GM12891 (cell line): ENCODE results near the gene FADS1.

Experiments
- DNase-seq: peaks from one replicate; pipeline ENCODE4 v3.0.0; 2011; ENCODE audit warnings: low spot score; ENCODE audit not compliant: insufficient read length
- FAIRE-seq: peaks from 2 replicates; lab custom pipeline; 2011; peaks lifted over from hg19 to GRCh38; lab: Jason Lieb, UNC
- PAX5 ChIP-seq: IDR thresholded peaks from 2 replicates; pipeline ENCODE4 v1.6.1; 2011; ENCODE audit warnings: low read length, moderate library complexity, mild to moderate bottlenecking; ENCODE audit not compliant: insufficient read depth, severe bottlenecking
- POLR2A ChIP-seq: IDR thresholded peaks from 2 replicates; pipeline ENCODE4 v1.6.1; 2011; ENCODE audit warnings: low read depth, low read length, control low read depth
- POLR2AphosphoS5 ChIP-seq: IDR thresholded peaks from 2 replicates; pipeline ENCODE4 v1.6.1; 2011; ENCODE audit warnings: low read depth, low read length, control low read depth
- POU2F2 ChIP-seq: IDR thresholded peaks from 2 replicates; pipeline ENCODE4 v1.6.1; 2011; ENCODE audit warnings: low read depth, mild to moderate bottlenecking, control low read depth, low read length, moderate library complexity
- SPI1 ChIP-seq: IDR thresholded peaks from 2 replicates; pipeline ENCODE4 v1.6.1; 2011; ENCODE audit warnings: low read depth, low read length, control low read depth
- TAF1 ChIP-seq: IDR thresholded peaks from 2 replicates; pipeline ENCODE4 v1.6.1; 2011; ENCODE audit warnings: low read depth, low read length, control low read depth

The FADS1 gene

GRCh38 chr11:61855939-61856680 lies 39.3 kb upstream of the FADS1 start:
- no peak for FAIRE-seq
- TF ChIP-seq TAF1 (no peak), PAX5 (no peak), POLR2AphosphoS5 (no peak), POLR2A (no peak), SPI1 (no peak), POU2F2 (no peak)
- no peak for DNase-seq

GRCh38 chr11:61854966-61855714 lies 38.3 kb upstream of the FADS1 start:
- no peak for FAIRE-seq
- TF ChIP-seq POU2F2 (no peak), TAF1 (no peak), SPI1 (no peak), POLR2A (no peak), PAX5 (no peak), POLR2AphosphoS5 (no peak)
- DNase-seq: no peak

- TF ChIP-seq TAF1: no peak
- no peak for TF ChIP-seq POLR2A
- no peak for TF ChIP-seq PAX5
- DNase-seq: no peak
- no peak for FAIRE-seq
Measured at GRCh38 chr11:61854206-61854895, 37.5 kb upstream of the FADS1 start.

GRCh38 chr11:61853698-61854169 lies 36.9 kb upstream of the FADS1 start:
- TF ChIP-seq SPI1 (no peak), POLR2AphosphoS5 (no peak), TAF1 (no peak), PAX5 (no peak), POLR2A (no peak), POU2F2 (no peak)
- DNase-seq (no peak), FAIRE-seq (no peak)

- DNase-seq (no peak), FAIRE-seq (no peak)
- TF ChIP-seq TAF1 (no peak), POU2F2 (no peak)
Measured at GRCh38 chr11:61851900-61852295, 35.1 kb upstream of the FADS1 start.

GRCh38 chr11:61851113-61851899 lies 34.5 kb upstream of the FADS1 start:
- TF ChIP-seq POLR2A (no peak), PAX5 (no peak), POU2F2 (no peak), SPI1 (no peak), POLR2AphosphoS5 (no peak), TAF1 (no peak)
- DNase-seq: no peak
- no peak for FAIRE-seq

GRCh38 chr11:61850687-61851086 lies 33.9 kb upstream of the FADS1 start:
- FAIRE-seq (no peak), DNase-seq (no peak)
- TF ChIP-seq TAF1 (no peak), POLR2A (no peak), SPI1 (no peak), POU2F2 (no peak), POLR2AphosphoS5 (no peak), PAX5 (no peak)

GRCh38 chr11:61848631-61849030 lies 31.8 kb upstream of the FADS1 start:
- FAIRE-seq (no peak), DNase-seq (no peak)

More at GRCh38 chr11:61848631-61849030, 31.8 kb upstream of the FADS1 start:
- TF ChIP-seq SPI1 (no peak), TAF1 (no peak), POLR2A (no peak), PAX5 (no peak), POLR2AphosphoS5 (no peak), POU2F2 (no peak)
